HG03432 (cell line): ENCODE measurements around the gene MSANTD7.

Experiments
- ATAC-seq: cut with Tn5 transposase; IDR thresholded peaks from one replicate; pipeline ENCODE4 v1.9.1; 2021; ENCODE audit warnings: mild to moderate bottlenecking, moderate library complexity; ENCODE audit not compliant: unreplicated experiment

The MSANTD7 gene

DNA sequence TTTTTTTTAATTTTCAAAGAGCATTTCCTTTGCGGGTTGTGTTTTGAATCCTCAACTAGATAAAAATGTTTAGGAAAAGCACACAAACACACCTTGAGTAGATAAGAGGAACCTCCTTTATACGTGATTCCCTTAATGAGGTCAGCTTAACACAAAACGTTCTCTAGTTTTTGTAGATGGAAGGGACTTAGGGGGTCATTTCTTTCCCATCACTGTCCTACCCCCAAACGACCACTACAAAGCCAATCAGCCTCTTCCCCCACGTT lies 41.8 kb downstream of the MSANTD7 start:
- ATAC-seq = no peak

GRCh38 chr10:14880229-14880628 lies 42.1 kb downstream of the MSANTD7 start:
- ATAC-seq = no peak

GRCh38 chr10:14884082-14884481 lies 46.0 kb downstream of the MSANTD7 start:
- ATAC-seq = no peak
